Erythroblast (primary cell): ENCODE measurements around the gene SMTN.

Experiments used
- GATA1 ChIP-seq: IDR thresholded peaks from 2 replicates; pipeline ENCODE4 v1.6.1; 2011; ENCODE audit warnings: low read depth, mild to moderate bottlenecking, control low read depth, low read length, moderate library complexity
- POLR2A ChIP-seq: IDR thresholded peaks from 2 replicates; pipeline ENCODE4 v1.6.1; 2011; ENCODE audit warnings: mild to moderate bottlenecking, low read length

DNA sequence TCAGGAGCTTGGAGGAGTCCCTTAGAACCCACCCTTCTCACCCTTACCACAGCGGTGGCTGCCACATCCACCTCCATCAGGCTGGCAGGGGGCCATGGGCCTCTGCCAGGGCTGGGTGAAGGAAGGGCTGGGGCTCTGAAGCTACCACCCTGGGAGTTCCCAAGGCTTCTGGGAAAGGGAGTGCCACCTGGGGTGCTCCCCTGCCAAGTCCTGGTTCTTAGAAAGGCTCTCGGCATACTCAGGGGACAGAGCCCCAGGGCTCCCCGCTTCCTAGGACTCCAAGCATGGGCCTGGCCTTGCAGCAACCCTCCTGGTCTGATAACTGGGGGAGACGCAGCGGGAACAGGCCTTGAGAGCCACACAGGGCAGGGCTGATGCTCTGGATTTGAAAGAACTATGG is 59.6 kb downstream of the SMTN start:
- no peak for TF ChIP-seq POLR2A
- TF ChIP-seq GATA1: no peak
